Measurements from ENCODE around the gene ACR. TPM values are rescaled to one million over a fixed set of nuclear protein-coding genes. Genes with fewer than 3 reads are reported as not detected.

Gene ACR
- total RNA-seq, 1 experiment from 2014 or later = not detected

DNA sequence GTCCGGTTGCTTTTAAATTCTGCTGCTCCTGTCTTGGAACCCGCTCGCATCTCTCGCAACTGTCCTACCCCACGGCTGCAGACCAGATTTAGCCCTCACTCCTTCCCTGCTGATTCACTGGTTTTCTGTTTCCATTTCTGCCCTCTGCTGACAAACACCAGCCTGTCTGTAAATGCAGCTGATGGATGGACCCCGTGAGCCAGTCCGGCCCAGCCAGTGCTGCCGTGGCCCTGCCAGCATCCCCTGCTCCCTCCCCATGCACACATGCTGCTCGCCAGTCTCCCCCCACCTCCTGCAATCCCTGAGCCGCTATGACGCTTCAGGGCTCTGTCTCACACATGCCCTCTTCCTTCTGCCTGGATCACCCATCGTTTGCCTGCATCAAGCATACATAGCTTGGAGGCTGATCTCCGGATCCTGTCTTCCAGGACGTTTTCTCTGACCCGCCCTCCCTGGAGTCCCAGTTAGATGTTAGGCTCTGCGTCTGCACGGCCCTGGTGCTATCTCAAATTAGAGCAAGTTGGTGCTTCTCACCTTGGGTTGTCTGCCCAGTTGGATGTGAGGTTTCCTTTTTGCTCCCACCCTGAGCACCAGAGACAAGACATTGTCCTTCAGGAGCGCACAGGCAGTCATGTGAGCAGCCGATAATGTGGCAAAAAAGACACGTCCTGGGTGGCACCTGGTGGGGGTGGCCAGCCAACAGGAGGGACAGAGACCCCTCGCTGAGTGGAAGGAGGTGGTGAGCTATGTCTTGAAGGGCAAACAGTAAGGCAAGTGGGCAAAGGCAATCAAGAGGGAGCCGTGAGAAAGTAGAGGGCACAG is 4.3 kb upstream of the ACR start:
- DNase-seq (ENCODE audit: low spot score) = no peak
- H3K4me3 ChIP-seq (ENCODE audit: low read depth, low read length, poor library complexity, severe bottlenecking) = no peak overlapping the region
- H3K27ac ChIP-seq (ENCODE audit: low read depth, low read length, poor library complexity, severe bottlenecking) = no peak overlapping the region
- H3K27me3 ChIP-seq (replicated peaks; ENCODE audit: insufficient read depth, low read depth, low read length, poor library complexity) = peaks cover 10% of the 10 kb centered on the region
- ChIA-PET POLR2A (ENCODE audit: low non-redundant PET) (no interaction called here), CTCF (no interaction called here)
- peaks cover 7% of the 10 kb centered on the region for H3K4me1 ChIP-seq (ENCODE audit: insufficient read depth, low read length, poor library complexity, severe bottlenecking)
- BruUV-seq (replicated peaks) = no TSS peak
- no peak for TF ChIP-seq EZH2 (IDR thresholded peaks at IDR 0.05; ENCODE audit: borderline replicate concordance, low read depth, low read length, poor library complexity, severe bottlenecking)
- TF ChIP-seq, protein P1, sequence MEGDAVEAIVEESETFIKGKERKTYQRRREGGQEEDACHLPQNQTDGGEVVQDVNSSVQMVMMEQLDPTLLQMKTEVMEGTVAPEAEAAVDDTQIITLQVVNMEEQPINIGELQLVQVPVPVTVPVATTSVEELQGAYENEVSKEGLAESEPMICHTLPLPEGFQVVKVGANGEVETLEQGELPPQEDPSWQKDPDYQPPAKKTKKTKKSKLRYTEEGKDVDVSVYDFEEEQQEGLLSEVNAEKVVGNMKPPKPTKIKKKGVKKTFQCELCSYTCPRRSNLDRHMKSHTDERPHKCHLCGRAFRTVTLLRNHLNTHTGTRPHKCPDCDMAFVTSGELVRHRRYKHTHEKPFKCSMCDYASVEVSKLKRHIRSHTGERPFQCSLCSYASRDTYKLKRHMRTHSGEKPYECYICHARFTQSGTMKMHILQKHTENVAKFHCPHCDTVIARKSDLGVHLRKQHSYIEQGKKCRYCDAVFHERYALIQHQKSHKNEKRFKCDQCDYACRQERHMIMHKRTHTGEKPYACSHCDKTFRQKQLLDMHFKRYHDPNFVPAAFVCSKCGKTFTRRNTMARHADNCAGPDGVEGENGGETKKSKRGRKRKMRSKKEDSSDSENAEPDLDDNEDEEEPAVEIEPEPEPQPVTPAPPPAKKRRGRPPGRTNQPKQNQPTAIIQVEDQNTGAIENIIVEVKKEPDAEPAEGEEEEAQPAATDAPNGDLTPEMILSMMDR (conservative IDR thresholded peaks at IDR 0.05; ENCODE audit: low read depth, low read length) = no peak
- no peaks in the 10 kb centered on the region for H3K9me3 ChIP-seq (ENCODE audit: low read depth, low read length, poor library complexity, severe bottlenecking)
- H3K36me3 ChIP-seq (ENCODE audit: insufficient read depth, low read length, poor library complexity, severe bottlenecking) = no peaks in the 10 kb centered on the region
- intact Hi-C loops (cut with micrococcal nuclease; ENCODE audit: unreplicated experiment) = no loop called here

GRCh38 chr22:50734343-50734771 is 3.6 kb upstream of the ACR start:
- no peaks in the 10 kb centered on the region for H3K9me3 ChIP-seq (ENCODE audit: low read depth, low read length, poor library complexity, severe bottlenecking)
- H3K4me1 ChIP-seq (ENCODE audit: insufficient read depth, low read length, poor library complexity, severe bottlenecking) = peaks cover 7% of the 10 kb centered on the region
- CTCF ChIA-PET = no interaction called here
- H3K27ac ChIP-seq (ENCODE audit: low read depth, low read length, poor library complexity, severe bottlenecking) = no peak overlapping the region
- DNase-seq (ENCODE audit: low spot score) = no peak
- no TSS peak for BruUV-seq (replicated peaks)
- H3K27me3 ChIP-seq (replicated peaks; ENCODE audit: insufficient read depth, low read depth, low read length, poor library complexity) = peaks cover 10% of the 10 kb centered on the region
- H3K4me3 ChIP-seq (ENCODE audit: low read depth, low read length, poor library complexity, severe bottlenecking) = no peak overlapping the region
- no peak for TF ChIP-seq EZH2 (IDR thresholded peaks at IDR 0.05; ENCODE audit: borderline replicate concordance, low read depth, low read length, poor library complexity, severe bottlenecking)
- TF ChIP-seq, protein P1 (conservative IDR thresholded peaks at IDR 0.05; ENCODE audit: low read depth, low read length) = no peak
- POLR2A ChIA-PET (ENCODE audit: low non-redundant PET) = no interaction called here
- no peaks in the 10 kb centered on the region for H3K36me3 ChIP-seq (ENCODE audit: insufficient read depth, low read length, poor library complexity, severe bottlenecking)
- intact Hi-C loops (cut with micrococcal nuclease; ENCODE audit: unreplicated experiment) = no loop called here

DNA sequence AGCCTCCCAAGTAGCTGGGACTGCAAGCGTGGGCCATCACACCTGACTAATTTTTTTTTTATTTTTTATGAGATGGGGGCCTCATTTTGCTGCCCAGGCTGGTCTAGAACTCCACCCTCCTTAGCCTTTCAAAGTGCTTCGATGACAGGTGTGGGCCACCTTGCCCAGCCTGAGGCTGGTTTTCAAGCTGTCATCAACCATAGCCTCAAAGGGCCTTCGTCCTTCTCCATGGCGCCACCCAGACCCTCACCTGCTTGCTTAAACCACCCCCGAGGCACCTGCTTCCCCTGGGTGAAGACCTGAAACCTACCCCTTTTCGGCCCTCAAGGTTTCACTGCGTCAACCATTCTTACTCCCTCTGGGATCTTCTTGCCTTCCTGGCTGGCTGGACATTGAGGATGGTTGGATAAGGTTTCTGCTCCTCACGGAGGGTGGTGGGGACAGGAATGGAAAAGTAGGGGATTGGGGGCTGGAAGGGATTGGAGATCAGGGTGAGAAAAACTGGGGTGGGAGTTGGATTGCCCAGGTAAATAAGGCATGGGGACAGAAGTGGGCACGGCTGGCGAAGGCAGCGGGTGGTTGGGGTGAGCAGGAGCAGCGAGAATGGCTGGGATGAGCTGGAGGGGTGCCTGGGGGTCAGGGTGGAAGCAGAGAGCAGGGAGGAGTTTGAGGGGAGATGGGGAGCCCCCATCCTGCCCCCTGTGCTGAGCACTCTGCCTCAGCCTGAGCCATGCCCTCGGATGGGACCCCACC is 2.8 kb upstream of the ACR start:
- BruUV-seq (replicated peaks) = no TSS peak
- no peaks in the 10 kb centered on the region for H3K36me3 ChIP-seq (ENCODE audit: insufficient read depth, low read length, poor library complexity, severe bottlenecking)
- intact Hi-C loops (cut with micrococcal nuclease; ENCODE audit: unreplicated experiment) = no loop called here
- no peak overlapping the region for H3K4me3 ChIP-seq (ENCODE audit: low read depth, low read length, poor library complexity, severe bottlenecking)
- H3K4me1 ChIP-seq (ENCODE audit: insufficient read depth, low read length, poor library complexity, severe bottlenecking) = peaks cover 7% of the 10 kb centered on the region
- TF ChIP-seq, protein P1 (conservative IDR thresholded peaks at IDR 0.05; ENCODE audit: low read depth, low read length) = no peak
- no peak for TF ChIP-seq EZH2 (IDR thresholded peaks at IDR 0.05; ENCODE audit: borderline replicate concordance, low read depth, low read length, poor library complexity, severe bottlenecking)
- POLR2A ChIA-PET (ENCODE audit: low non-redundant PET) = no interaction called here
- no peaks in the 10 kb centered on the region for H3K9me3 ChIP-seq (ENCODE audit: low read depth, low read length, poor library complexity, severe bottlenecking)
- DNase-seq (ENCODE audit: low spot score) = no peak
- peaks cover 10% of the 10 kb centered on the region for H3K27me3 ChIP-seq (replicated peaks; ENCODE audit: insufficient read depth, low read depth, low read length, poor library complexity)
- H3K27ac ChIP-seq (ENCODE audit: low read depth, low read length, poor library complexity, severe bottlenecking) = no peak overlapping the region
- CTCF ChIA-PET = no interaction called here
